GM18870 (cell line): ENCODE results near the gene HIRA.
"Not testable (repeated sequence)": the region's sequence is repeated elsewhere in the genome, so short reads cannot be mapped to it uniquely, and the experiment has no call there.

ENCODE experiments used
- ATAC-seq: cut with Tn5 transposase; IDR thresholded peaks from one replicate; pipeline ENCODE4 v1.9.1; 2021; ENCODE audit warnings: moderate library complexity; ENCODE audit not compliant: unreplicated experiment

HIRA gene

DNA sequence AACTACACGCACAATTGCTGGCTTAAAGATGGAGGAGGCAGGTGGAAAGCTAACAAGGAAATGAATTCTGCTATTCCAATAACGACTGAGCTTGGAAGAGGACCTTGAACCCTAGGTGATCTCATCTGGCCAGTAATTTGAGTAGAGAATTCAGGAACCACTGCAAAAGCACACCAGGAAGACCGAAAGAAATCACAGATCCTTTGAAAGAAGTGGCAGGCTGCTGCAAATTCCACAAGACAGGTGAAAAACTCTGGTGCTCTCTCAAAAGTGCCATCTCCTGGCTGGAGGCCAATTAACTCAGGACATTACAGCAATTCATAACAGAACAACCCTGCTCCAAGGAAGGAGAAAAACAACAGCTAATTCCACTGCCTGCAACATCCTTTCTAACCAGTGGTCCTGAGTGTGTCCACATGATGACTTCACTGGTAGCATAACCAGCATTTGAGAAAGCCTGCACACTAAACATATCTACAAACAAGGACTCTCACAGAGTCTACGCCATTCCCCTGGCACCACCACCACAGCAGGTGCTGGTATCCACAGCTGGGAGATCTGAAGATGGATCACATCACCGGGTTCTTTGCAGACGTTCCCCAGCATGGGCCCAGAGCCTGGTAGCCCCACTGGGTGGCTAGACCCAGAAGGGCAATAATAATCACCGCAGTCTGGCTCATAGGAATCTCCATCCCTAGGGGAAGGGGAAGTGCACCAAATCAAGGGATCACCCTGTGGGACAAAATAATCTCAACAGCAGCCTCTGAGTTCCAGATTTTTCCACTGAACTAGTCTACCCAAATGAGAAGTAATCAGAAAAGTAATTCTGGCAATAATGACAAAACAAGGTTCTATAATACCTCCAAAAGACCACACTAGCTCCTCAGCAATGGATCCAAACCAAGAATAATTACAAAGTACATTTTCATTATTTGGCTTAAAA lies 95.1 kb downstream of the HIRA start:
- no peak for ATAC-seq

DNA sequence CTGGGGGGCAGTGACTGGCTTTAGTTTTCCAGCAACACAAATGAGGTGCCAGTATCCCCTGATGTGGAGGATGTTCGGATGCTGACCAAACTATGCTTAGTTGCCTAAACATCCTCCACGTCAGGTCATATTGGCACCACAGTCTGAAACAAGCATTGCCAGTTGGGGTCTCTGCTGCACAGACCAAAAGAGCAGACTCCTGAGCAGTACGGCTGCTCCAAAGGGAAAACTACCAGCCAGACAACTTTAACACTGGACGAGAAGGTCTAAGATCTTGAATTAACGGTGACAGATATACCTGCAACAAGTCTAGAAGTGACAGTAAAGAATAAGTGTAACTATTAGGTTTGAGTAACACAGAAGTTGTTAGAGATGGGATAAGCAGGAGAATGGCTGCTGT lies 99.6 kb downstream of the HIRA start:
- ATAC-seq: no peak

DNA sequence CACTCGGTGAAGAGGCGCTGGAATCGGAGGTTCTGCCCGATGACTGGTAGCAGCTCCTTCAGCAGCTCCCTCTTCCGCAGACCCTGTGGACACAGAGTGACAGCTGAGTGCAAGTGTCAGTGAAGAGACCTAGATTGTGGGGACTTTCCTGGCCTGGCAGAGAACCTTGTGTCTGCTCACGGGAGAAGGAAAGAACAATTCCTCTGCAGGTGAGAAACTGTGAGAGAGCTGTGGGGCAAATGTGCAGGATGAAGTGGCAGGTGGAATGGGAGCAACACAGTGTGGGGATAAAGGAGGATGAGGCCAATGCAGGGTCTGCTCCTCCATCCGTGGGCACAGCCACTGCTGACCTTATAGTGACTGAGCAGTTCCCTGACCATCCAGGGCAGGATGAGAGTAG lies 100.1 kb downstream of the HIRA start:
- no peak for ATAC-seq

DNA sequence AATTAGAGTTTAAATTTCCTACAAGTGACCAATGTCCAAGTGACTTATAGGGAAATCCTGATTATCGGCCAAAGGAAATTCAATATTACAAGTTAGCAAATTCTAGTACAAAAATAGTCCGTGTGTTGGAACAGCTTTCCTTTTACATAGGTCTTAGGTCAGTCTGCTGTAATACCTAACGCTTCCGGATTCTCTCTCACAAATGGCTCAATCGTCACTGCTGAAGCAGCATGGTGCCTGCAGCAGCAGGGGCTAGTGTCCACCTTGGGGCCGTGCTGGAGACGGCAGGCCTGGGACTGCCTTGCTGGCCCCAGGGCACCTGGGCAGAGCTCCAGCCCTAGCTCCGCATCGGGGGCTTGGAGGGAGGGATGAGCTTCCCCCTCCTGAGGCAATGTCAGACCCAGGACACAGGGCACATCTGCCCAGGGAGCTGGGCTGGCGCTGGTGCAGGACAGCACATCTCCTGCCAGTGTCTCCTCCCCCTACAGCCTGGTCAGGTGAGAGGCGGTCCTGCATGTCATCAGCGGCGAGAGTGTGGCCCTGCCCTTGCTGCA lies 100.6 kb downstream of the HIRA start:
- no peak for ATAC-seq

DNA sequence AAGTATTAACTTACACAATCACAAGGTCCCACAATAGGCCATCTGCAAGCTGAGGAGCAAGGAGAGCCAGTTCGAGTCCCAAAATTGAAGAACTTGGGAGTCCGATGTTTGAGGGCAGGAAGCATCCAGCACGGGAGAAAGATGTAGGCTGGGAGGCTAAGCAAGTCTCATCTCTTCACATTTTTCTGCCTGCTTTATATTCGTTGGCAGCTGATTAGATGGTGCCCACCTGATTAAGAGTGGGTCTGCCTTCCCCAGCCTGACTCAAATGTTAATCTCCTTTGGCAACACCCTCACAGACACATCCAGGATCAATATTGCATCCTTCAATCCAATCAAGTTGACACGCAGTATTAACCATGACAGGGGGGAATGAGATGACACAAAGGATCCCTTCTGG lies 101.3 kb downstream of the HIRA start:
- ATAC-seq: not testable (repeated sequence)

DNA sequence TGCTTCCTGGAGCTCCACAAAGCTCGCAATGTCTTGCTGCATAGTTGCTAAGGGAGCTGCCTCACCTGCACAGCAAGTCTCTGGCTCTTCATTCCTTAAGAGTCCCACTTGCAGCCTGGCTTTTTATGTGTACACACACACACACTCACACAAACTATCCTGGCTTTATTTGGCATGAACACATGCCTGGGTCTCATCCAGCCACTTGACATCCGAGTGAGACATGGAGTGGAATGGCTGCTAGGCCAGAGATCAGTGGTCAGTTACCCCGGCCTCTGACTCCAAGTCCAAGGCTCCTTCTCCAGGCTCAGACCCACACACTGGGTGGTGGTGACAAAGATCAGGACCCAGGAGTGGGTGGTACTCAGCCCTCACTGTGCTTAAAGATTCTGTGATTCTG lies 102.1 kb downstream of the HIRA start:
- no peak for ATAC-seq

DNA sequence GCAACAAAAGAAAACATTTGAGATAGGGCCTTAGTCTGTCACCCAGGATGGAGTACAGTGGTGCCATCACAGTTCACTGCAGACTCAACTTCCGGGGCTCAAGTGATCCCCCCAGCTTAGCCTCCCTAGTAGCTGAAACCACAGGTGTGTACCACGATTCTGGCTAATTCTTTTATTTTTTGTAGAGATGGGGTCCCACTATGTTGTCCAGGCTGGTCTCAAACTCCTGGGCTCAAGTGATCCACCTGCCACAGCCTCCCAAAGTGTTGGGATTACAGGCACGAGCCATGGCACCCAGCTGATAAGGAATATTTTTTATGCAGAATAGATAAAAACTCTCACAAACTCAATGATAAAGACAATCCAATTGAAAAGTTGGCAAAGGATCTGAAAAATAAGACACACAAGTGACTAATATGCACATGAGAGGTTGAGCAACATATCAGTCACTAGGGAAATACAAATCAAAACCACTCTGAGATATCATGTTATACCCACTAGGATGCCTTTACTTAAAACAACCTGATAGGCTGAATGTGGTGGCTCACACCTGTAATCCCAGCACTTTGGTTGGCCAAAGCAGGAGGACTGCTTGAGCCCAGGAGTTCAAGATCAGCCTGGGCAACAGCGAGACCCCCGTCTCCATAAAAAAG lies 106.1 kb downstream of the HIRA start:
- no peak for ATAC-seq

DNA sequence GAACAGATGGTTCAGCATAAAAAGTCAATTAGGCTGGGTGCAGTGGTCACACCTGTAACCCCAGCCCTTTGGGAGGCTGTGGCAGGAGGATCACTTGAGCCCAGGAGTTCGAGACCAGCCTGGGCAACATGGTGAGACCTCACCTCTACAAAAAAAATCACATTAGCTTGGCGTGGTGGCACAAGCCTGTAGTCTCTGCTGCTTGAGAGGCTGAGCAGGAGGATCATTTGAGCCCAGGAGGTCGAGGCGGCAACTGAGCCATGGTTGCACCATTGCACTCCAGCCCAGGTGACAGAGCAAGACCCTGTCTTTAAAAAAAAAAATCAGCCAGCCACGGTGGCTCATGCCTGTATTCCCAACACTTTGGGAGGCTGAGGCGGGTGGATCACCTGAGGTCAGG lies 108.1 kb downstream of the HIRA start:
- not testable (repeated sequence) for ATAC-seq

DNA sequence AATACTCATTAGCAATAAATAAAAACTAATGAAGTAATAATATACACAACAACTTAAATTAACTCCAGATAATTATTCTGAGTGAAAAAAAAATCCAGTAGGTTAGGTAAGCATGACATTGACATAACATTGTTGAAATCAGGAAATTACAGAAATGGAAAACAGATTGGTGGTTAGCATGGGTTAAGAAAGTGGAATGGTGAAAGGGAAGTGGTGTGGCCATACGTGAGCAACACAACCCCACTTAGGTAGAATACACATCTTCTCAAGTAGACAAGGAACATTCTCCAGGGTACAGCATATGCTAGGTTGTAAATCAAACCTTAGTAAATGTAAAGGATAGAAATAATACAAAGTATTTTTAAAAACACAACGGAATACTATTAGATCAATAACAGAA lies 109.8 kb downstream of the HIRA start:
- no peak for ATAC-seq

DNA sequence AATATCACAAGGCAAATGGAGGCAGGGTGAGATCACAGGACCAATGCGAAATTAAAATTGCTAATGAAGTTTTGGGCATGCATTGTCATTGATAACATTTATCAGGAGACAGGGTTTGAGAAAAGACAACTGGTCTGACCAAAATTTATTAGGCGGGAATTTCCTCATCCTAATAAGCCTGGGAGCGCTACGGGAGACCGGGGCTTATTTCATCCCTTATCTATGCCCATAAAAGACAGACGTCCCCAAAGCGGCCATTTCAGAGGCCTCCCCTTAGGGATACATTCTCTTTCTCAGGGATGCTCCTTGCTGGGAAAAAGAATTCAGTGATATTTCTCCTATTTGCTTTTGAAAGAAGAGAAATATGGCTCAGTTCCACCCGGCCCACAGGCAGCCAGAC lies 111.4 kb downstream of the HIRA start:
- ATAC-seq: not testable (repeated sequence)

DNA sequence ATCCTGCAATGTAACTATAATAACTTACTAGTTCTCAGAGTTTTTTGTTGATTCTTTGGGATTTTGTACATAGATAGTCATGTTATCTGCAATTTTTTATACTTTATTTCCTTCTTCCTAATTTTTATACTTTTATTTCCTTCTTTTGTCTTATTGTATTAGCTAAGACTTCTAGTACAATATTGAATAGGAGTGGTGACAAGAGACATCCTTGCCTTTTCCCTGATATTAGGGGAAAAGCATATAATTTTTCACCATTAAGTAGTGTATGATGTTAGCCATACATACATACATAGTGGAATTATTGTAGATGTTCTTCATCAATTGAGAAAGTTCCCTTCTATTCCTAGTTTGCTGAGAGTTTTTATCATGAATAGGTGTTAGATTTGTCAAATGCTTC lies 112.3 kb downstream of the HIRA start:
- no peak for ATAC-seq

DNA sequence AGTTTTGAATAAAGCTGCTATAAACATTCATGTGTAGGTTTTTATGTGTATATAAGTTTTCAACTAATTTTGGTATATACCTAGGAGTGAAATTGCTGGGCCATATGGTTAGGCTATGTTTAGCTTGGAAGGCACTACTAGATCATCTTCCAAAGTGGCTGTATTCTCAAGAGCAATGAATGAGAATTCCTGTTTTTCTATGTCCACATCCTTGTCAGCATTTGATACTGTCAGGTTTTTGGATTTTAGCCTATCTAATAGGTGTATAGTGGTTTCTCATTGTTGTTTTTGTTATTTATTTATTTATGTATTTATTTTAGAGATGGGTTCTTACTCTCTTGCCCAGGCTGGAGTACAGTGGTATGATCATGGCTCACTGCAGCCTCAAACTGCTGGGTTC lies 113.7 kb downstream of the HIRA start:
- ATAC-seq: no peak

DNA sequence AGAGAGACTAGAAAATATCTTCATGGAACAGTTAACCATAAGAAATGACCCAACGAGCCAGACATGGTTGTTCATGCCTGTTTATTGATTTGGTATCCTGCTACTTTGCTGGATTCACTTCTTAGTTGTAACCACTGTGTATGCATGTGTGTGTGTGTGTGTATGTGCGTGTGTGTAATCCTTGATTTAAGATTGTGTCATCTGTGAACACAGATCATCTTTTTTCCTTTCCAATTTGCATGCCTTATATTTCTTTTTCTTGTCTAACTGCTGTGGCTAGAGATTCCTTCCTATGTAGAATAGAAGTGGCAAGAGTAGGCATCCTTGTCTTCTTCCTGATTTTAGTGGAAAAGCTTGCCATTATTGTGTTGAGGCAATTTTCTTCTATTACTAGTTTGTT lies 123.7 kb downstream of the HIRA start:
- no peak for ATAC-seq

DNA sequence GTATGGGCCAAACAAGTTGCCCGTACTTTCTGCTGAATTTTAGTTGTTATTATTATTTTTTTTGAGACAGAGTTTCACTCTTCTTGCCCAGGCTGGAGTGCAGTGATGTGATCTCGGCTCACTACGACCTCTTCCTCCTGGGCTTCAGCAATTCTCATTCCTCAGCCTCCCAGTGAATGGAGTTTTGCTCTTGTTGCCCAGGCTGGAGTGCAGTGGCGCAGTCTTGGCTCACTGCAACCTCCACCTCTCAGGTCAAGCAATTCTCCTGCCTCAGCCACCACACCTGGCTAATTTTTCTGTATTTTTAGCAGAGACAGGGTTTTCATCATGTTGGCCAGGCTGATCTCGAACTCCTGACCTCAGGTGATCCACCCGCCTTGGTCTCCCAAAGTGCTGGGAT lies 125.0 kb downstream of the HIRA start:
- not testable (repeated sequence) for ATAC-seq

DNA sequence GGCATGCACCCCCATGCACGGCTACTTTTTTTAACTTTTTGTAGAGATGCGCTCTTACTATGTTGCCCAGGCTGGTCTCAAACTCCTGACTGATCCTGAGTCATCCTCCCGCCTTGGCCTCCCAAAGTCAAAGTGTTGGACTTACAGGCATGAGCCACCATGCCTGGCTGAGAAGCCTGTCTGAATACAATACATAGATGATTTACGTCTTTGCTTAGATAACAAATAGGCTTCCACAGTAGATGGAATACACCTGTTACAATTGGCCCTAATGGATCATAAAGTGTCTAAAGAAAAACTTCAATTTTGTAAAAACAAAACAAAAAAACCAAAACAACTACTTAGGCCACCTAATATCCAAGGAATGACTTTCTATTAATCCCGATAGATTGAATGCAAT lies 127.0 kb downstream of the HIRA start:
- no peak for ATAC-seq

DNA sequence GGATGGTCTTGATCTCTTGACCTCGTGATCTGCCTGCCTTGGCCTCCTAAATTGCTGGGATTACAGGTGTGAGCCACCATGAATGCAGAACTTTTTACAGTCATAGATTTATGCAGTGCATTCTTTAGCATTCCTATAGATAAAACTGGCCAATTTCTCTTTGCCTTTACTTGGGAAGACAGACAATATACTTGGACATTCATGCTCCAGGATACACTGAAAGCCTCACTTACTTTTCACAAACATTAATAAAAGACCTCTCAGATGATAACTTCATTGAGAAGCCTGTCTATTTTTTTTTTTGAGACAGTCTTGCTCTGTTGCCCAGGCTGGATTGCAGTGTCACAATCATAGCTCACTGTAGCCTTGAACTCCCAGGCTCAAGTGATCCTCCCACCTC lies 127.7 kb downstream of the HIRA start:
- no peak for ATAC-seq

DNA sequence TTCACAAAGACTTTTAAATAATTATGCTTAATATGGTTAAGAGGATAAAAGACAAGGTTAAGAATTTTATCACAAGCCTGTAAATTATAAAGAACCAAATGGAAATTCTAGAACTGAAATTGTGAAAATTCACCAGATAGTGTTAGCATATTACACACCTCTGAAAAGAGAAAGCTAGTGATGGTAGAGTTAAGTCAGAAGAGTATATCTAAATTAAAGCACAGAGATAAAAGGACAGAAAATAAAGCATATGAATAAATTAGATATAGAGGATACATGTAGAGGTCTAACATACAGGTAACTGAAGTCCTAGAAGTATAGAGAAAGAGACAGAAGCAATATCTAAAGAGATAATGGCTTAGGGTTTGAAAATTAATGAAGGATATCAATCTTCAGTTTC lies 135.8 kb downstream of the HIRA start:
- ATAC-seq: no peak

DNA sequence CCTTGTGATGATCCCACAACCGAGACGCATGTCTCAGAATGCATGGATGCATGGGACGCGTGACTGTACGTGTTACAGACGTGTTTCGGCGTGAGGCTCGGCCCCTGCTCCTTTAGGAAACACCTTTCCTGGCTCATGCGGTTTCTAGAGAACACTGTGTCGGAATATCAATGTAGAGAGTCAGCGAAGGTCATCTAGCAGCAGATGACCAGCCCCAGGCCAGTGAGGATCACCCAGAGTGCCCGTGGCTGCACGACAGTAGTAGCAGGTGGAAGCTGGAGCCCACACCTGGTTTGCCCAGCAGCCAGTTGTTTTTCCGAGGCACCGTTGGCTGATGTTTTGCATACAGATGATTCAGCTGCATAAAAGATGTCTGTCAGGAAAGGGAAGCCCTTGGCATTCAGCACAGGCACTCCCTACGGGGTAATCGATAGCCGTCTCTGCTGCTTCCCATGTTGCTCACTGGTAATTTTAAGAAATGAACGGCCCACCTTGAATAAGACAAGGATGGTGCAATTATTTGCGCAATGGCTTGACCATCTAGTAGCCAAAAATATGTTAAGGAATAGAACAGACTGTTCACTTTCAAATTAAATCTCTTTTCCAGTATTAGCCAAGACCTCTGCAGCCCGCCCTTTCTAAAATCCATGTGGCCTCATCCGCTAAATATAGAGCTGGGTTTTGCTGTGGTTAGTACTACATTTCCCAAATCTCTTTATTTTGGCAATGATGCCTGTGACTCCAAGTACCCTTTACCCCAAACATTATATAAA lies 138.9 kb downstream of the HIRA start:
- ATAC-seq: no peak

DNA sequence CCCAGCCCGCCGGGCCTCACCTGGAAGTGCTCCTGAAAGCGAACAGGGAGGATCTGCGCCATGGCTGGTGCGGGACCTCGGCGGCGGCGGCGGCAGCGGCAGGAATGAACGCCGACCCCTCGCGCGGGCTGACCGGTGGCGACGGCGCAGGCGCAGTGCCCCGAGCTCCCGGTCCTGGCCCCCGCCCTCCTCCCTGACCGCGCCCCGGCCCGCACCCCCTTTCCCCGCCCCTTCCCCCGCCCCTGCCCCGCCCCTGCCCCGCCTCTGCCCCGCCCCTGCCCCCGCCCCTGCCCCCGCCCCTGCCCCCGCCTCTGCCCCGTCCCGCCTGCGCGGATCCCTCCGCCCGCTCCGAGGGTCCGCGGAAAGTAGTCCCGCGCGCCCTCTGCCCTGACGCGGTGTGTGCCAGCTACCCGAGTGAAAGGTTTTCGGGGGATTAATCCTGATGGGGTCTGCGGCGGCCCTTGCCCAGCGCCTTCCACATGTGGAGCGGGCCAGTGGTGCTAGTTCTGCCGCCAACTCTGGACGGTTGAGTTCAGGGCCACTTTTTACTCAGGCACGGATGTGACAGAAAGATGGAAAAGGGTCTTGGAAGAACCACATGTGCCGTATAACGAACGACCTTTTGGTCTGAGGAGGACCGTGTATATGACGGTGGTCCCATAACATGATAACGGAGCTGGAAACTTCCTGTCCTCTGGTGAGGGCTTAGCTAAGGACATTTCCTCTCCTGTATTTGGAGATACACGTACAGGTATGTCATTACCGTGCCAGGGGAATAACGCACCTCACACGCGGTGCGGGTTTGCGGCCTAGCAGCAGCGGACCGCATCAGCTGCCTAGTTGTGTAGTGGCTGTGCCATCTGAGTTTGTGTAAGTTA lies 139.7 kb downstream of the HIRA start, which contains the start of gene CLTCL1:
CLTCL1 (minus strand) TSS at position 140 of the 878 bp plus-strand sequence; CDS start at position 62, 78 bp downstream.
- no peak for ATAC-seq

DNA sequence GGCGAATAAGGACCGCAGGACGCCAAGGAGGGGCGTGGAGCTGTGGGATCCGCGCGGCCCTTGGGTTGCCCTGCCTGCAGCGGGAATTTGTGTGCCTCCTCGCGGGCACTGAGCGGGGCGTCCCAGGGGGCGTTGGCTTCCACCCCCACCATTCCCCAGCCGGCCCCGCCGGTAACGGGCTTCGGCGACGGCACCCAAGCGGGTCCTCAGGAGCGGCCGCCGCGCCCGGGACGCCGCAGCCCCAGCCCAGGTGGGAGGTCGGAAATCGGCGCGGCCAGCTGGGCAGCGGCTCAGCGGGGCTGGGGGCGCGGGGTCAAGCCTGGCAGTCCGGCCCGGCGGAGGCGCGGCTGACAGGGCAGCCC lies 140.3 kb downstream of the HIRA start:
- no peak for ATAC-seq
